Hepatocyte (in vitro differentiated cells): ENCODE results near the gene EPC1. TPM values are rescaled to one million over a fixed set of nuclear protein-coding genes. Genes with fewer than 3 reads are reported as not detected.

Source experiments
- DNase-seq: peaks from one replicate; pipeline ENCODE4 v3.0.0-alpha.2; 2016; ENCODE audit warnings: low spot score
- H2AFZ ChIP-seq: fragments of 200-600 bp; sonication (generic); 2 replicates; pipeline ENCODE4 v1.6.0; 2016; ENCODE audit warnings: antibody characterized with exemption, mild to moderate bottlenecking
- H3K27ac ChIP-seq: fragments of 200-600 bp; sonication (generic); 2 replicates; pipeline ENCODE4 v1.5.1; 2016; ENCODE audit warnings: mild to moderate bottlenecking
- H3K27me3 ChIP-seq: fragments of 200-600 bp; sonication (generic); 2 replicates; pipeline ENCODE4 v1.6.1; 2016
- H3K36me3 ChIP-seq: fragments of 200-600 bp; sonication (generic); replicated peaks from 2 replicates; pipeline ENCODE4 v1.5.1; 2016; ENCODE audit warnings: low read depth; ENCODE audit not compliant: insufficient read depth
- H3K4me1 ChIP-seq: fragments of 200-600 bp; sonication (generic); 2 replicates; pipeline ENCODE4 v1.5.1; 2016; ENCODE audit warnings: mild to moderate bottlenecking, moderate library complexity; ENCODE audit not compliant: insufficient read depth
- H3K4me2 ChIP-seq: fragments of 200-600 bp; sonication (generic); 2 replicates; pipeline ENCODE4 v1.6.0; 2016
- H3K4me3 ChIP-seq: fragments of 200-600 bp; sonication (generic); 2 replicates; pipeline ENCODE4 v1.5.1; 2016; ENCODE audit warnings: mild to moderate bottlenecking
- H3K79me2 ChIP-seq: fragments of 200-600 bp; sonication (generic); 2 replicates; pipeline ENCODE4 v1.6.0; 2017; ENCODE audit warnings: mild to moderate bottlenecking
- H3K9me2 ChIP-seq: fragments of 200-600 bp; sonication (generic); replicated peaks from 2 replicates; pipeline ENCODE4 v1.6.0; 2017; ENCODE audit warnings: mild to moderate bottlenecking; ENCODE audit not compliant: insufficient read depth
- H3K9me3 ChIP-seq: fragments of 200-600 bp; sonication (generic); 2 replicates; pipeline ENCODE4 v1.5.1; 2016; ENCODE audit warnings: low read depth, mild to moderate bottlenecking
- H4K20me1 ChIP-seq: fragments of 200-600 bp; sonication (generic); 2 replicates; pipeline ENCODE4 v1.6.0; 2016; ENCODE audit warnings: mild to moderate bottlenecking; ENCODE audit not compliant: insufficient read depth, poor library complexity, severe bottlenecking
- CTCF ChIP-seq: fragments of 200-600 bp; sonication (generic); IDR thresholded peaks from 2 replicates; pipeline ENCODE4 v1.5.1; 2016; ENCODE audit warnings: antibody characterized with exemption, mild to moderate bottlenecking; ENCODE audit not compliant: poor library complexity
- EZH2 ChIP-seq: fragments of 200-600 bp; sonication (generic); IDR thresholded peaks from 2 replicates; pipeline ENCODE4 v1.6.1; 2016; ENCODE audit warnings: antibody characterized with exemption, mild to moderate bottlenecking, borderline replicate concordance
- EZH2phosphoT487 ChIP-seq: fragments of 200-600 bp; sonication (generic); IDR thresholded peaks from one replicate; pipeline ENCODE4 v1.6.1; 2018; ENCODE audit warnings: antibody characterized with exemption, mild to moderate bottlenecking, low read depth, moderate library complexity; ENCODE audit not compliant: unreplicated experiment, severe bottlenecking
- WGBS: methylation state at CpG from one replicate; pipeline ENCODE4 v1.1.6; 2016; ENCODE audit warnings: low lambda C conversion rate; ENCODE audit errors: missing lambda C conversion rate; 5-methylcytosine and 5-hydroxymethylcytosine counted together
- polyA plus RNA-seq: library from polyadenylated mRNA; unstranded; fragments of >200 nt; fragmentation: Nextera tagmentation; extraction: Ambion mirVana; gene quantifications from 2 replicates; pipeline ENCODE4 v1.2.1, GENCODE V29; 2016
- total RNA-seq: library from RNA; depleted of rRNA; stranded (reverse); fragments of >200 nt; gene quantifications from 2 replicates; pipeline ENCODE4 v1.2.3, GENCODE V29; 2014

Gene EPC1
- total and polyA plus RNA-seq, 2 experiments from 2014 or later, result 19.4 to 36.3 TPM

DNA sequence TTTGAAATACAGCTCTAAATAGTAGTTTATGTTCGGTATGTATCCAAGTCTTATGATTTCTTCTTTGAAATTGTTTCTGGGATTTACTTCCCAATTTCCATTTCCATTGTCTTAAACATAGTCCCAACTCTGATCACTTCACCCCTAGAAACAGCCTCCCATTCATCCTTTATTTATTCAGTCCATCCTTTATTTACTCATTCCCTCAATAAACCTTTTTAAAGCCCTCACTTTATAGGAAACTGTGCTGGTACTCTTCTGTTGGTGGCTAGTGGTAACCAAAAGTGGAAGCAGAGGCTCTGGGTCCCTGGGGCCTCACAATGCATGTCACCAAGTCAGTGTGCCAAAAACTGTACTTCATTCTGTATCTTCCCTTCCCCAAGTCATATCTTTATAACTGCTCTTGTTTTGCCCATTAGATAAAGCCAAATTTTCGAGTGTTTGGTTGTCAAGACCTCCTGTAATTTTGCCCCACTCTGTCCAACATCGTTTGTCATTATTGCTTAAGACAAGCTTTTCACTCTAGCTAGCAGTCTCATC lies 3.9 kb upstream of the EPC1 start:
- H3K36me3 ChIP-seq, result no peaks in the 10 kb centered on the region
- peak overlapping the region; percentile 16 for H3K27ac ChIP-seq
- peaks cover 9% of the 10 kb centered on the region for H4K20me1 ChIP-seq
- H3K9me3 ChIP-seq, result no peaks in the 10 kb centered on the region
- no peak overlapping the region for H3K4me3 ChIP-seq
- peaks cover 75% of the 10 kb centered on the region for H3K79me2 ChIP-seq
- DNase-seq, result no peak
- H2AFZ ChIP-seq, result no peak overlapping the region
- no peak overlapping the region for H3K4me2 ChIP-seq
- no peaks in the 10 kb centered on the region for H3K9me2 ChIP-seq
- 65% methylated on average over 3 of the region's 3 CpGs for WGBS
- H3K4me1 ChIP-seq, result peaks cover 18% of the 10 kb centered on the region
- TF ChIP-seq CTCF (no peak), EZH2 (no peak), EZH2phosphoT487 (no peak)
- H3K27me3 ChIP-seq, result no peaks in the 10 kb centered on the region

GRCh38 chr10:32349968-32350738 lies 3.2 kb upstream of the EPC1 start:
- H3K27me3 ChIP-seq, result no peaks in the 10 kb centered on the region
- H3K9me2 ChIP-seq, result no peaks in the 10 kb centered on the region
- H4K20me1 ChIP-seq, result peaks cover 17% of the 10 kb centered on the region
- 76% methylated on average over 7 of the region's 7 CpGs for WGBS
- H3K36me3 ChIP-seq, result no peaks in the 10 kb centered on the region
- TF ChIP-seq CTCF (no peak), EZH2 (no peak), EZH2phosphoT487 (no peak)
- H2AFZ ChIP-seq, result no peak overlapping the region
- no peak overlapping the region for H3K4me3 ChIP-seq
- H3K4me2 ChIP-seq, result no peak overlapping the region
- H3K79me2 ChIP-seq, result peaks cover 76% of the 10 kb centered on the region
- DNase-seq, result no peak
- H3K27ac ChIP-seq, result peak overlapping the region; percentile 16
- H3K4me1 ChIP-seq, result peaks cover 18% of the 10 kb centered on the region
- no peaks in the 10 kb centered on the region for H3K9me3 ChIP-seq

DNA sequence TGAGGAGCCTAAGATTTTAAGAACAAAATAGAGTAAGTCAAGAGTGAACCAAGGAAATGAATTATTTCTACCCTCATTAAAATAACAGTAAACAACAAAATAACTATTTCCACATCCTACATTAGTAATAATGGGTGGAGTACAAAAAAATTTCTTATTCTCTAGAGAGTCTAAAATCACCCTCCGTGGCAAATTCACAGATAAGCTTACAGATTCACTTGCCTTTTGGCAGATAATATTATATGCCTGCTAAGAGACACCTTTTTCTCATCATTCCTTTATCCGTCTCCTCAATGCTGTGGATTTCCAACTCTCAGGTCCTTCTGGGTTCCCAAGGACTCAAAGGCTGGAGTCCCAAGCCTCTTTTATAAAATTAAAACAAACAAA lies 2.2 kb upstream of the EPC1 start:
- Histone ChIP-seq H3K4me1 (peaks cover 20% of the 10 kb centered on the region), H2AFZ (no peak overlapping the region), H3K4me2 (no peak overlapping the region), H3K27me3 (no peaks in the 10 kb centered on the region), H3K27ac (no peak overlapping the region), H3K4me3 (no peak overlapping the region), H3K9me3 (no peaks in the 10 kb centered on the region), H3K9me2 (no peaks in the 10 kb centered on the region), H4K20me1 (peaks cover 26% of the 10 kb centered on the region), H3K36me3 (no peaks in the 10 kb centered on the region), H3K79me2 (peaks cover 76% of the 10 kb centered on the region)
- no peak for DNase-seq
- 92% methylated on average over 2 of the region's 2 CpGs for WGBS
- TF ChIP-seq EZH2, result no peak
- TF ChIP-seq EZH2phosphoT487, result no peak
- TF ChIP-seq CTCF, result no peak
